C4-2B (cell line): Measurements from ENCODE around the gene TOP1.

Source experiments
- ZFX ChIP-seq: fragments of 450-650 bp; IDR thresholded peaks from 2 replicates; pipeline ENCODE4 v1.6.1; 2017
- TF ChIP-seq, protein P1 (sequence below): fragments of 450-650 bp; conservative IDR thresholded peaks from 2 replicates; pipeline ENCODE4 v1.5.1; 2017; ENCODE audit warnings: mild to moderate bottlenecking

DNA sequence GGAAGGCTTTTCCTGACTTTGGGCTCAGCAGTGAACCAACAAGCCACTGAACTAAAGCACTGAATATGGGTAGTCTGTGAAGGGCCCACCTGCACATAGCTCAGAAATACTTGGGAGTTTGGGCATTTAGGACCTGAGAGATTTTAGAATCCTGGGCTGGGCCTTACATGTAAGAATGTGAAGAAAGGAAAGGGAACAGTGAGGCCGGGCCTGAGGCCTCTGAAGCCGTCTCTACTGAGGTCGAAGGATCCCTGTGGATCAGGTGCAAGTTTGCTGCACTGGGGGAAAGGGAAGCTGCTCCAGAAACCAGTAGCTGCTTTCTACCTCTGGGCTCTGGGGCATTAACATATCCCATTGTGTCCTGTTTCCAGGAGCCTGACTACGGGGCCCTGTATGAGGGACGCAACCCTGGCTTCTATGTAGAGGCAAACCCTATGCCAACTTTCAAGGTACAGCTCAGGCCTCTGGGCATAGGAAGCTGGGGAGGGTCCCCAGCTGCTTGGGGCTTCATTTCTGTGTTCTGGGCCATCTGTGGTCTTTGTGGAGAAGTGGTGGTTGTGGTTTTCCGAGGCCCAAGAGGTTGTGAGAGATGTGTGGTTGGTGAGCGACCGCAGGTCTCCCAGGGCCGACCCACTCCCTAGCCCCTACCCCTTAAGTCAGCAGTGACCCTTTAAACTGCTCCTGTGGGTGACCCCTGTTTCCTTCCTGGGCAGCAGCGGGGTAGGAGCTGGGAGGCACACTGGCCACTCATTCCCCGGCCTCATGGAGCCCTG is 139.0 kb downstream of the TOP1 start:
- no peak for TF ChIP-seq ZFX
- TF ChIP-seq, protein P1, sequence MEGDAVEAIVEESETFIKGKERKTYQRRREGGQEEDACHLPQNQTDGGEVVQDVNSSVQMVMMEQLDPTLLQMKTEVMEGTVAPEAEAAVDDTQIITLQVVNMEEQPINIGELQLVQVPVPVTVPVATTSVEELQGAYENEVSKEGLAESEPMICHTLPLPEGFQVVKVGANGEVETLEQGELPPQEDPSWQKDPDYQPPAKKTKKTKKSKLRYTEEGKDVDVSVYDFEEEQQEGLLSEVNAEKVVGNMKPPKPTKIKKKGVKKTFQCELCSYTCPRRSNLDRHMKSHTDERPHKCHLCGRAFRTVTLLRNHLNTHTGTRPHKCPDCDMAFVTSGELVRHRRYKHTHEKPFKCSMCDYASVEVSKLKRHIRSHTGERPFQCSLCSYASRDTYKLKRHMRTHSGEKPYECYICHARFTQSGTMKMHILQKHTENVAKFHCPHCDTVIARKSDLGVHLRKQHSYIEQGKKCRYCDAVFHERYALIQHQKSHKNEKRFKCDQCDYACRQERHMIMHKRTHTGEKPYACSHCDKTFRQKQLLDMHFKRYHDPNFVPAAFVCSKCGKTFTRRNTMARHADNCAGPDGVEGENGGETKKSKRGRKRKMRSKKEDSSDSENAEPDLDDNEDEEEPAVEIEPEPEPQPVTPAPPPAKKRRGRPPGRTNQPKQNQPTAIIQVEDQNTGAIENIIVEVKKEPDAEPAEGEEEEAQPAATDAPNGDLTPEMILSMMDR: no peak
